GM23248 (cell line): ENCODE data around the gene MAGEB10.

Source experiments
- EZH2 ChIP-seq: fragments of 200-600 bp; sonication (generic); IDR thresholded peaks from 2 replicates; pipeline ENCODE4 v1.6.1; 2018; ENCODE audit warnings: antibody characterized with exemption, mild to moderate bottlenecking; ENCODE audit not compliant: insufficient read depth, poor library complexity, severe bottlenecking
- EZH2phosphoT487 ChIP-seq: fragments of 200-600 bp; sonication (generic); IDR thresholded peaks from 2 replicates; pipeline ENCODE4 v1.6.1; 2018; ENCODE audit warnings: antibody characterized with exemption, moderate library complexity, mild to moderate bottlenecking, low read depth; ENCODE audit not compliant: insufficient read depth

DNA sequence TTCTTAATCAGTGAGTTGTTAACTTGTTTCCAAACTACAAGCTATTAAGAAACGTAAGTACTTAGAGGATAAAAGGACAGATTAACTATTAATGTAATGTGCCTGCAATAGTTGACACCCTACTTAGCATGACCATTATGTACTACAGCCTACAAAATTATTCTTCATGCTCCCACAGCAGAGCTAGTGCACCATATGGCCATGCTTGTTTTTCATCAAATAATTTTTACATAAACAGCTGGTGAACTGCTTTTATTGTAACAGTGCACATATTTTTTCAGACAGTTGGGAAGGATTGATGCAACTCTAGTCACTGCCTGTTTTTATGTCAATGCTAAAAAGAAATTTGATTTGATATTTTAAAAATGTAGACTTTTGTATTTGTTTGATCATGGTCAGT lies 10.2 kb upstream of the MAGEB10 start:
- TF ChIP-seq EZH2 (no peak), EZH2phosphoT487 (no peak)
